CD14-positive monocyte (primary cell): ENCODE data around the gene MGAT5. TPM values are rescaled to one million over a fixed set of nuclear protein-coding genes. Genes with fewer than 3 reads are reported as not detected.

Experiments used
- DNase-seq, 3 donors: peaks; one replicate each; pipeline ENCODE4 v3.0.0-alpha.2; 2011 to 2022
- H2AFZ ChIP-seq: 2 replicates; pipeline ENCODE4 v1.6.0; 2012; ENCODE audit warnings: mild to moderate bottlenecking, low read depth, low read length, inconsistent platforms; ENCODE audit not compliant: insufficient read depth, poor library complexity, severe bottlenecking
- H3K27ac ChIP-seq, 2 donors: 1 replicate in 1 of 2; 2 replicates in 1 of 2; pipeline ENCODE4 v1.5.1; 2012 to 2013; ENCODE audit warnings: low read length in 2 of 2, control low read depth in 1 of 2, inconsistent platforms in 1 of 2, low read depth in 1 of 2, mild to moderate bottlenecking in 1 of 2
- H3K27me3 ChIP-seq, 2 donors: one replicate each; pipeline versions ENCODE4 v1.6.0 to v1.6.1; 2011 to 2013; ENCODE audit warnings: low read length in 2 of 2; ENCODE audit not compliant: control insufficient read depth in 2 of 2, insufficient read depth in 2 of 2
- H3K36me3 ChIP-seq, 2 donors: replicated peaks in 1 of 2; 1 replicate in 1 of 2; 2 replicates in 1 of 2; pipeline versions ENCODE4 v1.5.1 to v1.6.1; 2012 to 2013; ENCODE audit warnings: low read length in 2 of 2, control low read depth in 1 of 2, inconsistent platforms in 1 of 2, mild to moderate bottlenecking in 1 of 2; ENCODE audit not compliant: insufficient read depth in 2 of 2, control insufficient read depth in 1 of 2
- H3K4me1 ChIP-seq, 2 donors: 1 replicate in 1 of 2; 2 replicates in 1 of 2; pipeline versions ENCODE4 v1.5.1 to v1.6.1; 2012 to 2013; ENCODE audit warnings: low read length in 2 of 2, control low read depth in 1 of 2, inconsistent platforms in 1 of 2, mild to moderate bottlenecking in 1 of 2, moderate library complexity in 1 of 2; ENCODE audit not compliant: insufficient read depth in 2 of 2, control insufficient read depth in 1 of 2
- H3K4me2 ChIP-seq: replicated peaks from 2 replicates; pipeline ENCODE3; 2012; ENCODE audit warnings: low read length, moderate library complexity, mild to moderate bottlenecking; ENCODE audit not compliant: poor library complexity, severe bottlenecking; ENCODE audit errors: extremely low read depth
- H3K4me3 ChIP-seq, 3 experiments: fragments of 200-600 bp in 1 of 3; sonication (generic) in 1 of 3; replicated peaks in 1 of 3; 1 replicate in 2 of 3; 2 replicates in 1 of 3; pipeline ENCODE4 v1.5.1; 2011 to 2013; ENCODE audit warnings: low read length in 3 of 3, mild to moderate bottlenecking in 3 of 3, control low read depth in 2 of 3, low read depth in 2 of 3, inconsistent platforms in 1 of 3, moderate library complexity in 1 of 3
- H3K79me2 ChIP-seq: 2 replicates; pipeline ENCODE4 v1.6.0; 2012; ENCODE audit warnings: mild to moderate bottlenecking, control low read depth, inconsistent platforms, low read length, moderate library complexity; ENCODE audit not compliant: insufficient read depth
- H3K9ac ChIP-seq: 2 replicates; pipeline ENCODE4 v1.6.0; 2017; ENCODE audit warnings: low read length, mild to moderate bottlenecking; ENCODE audit not compliant: insufficient read depth, poor library complexity, severe bottlenecking
- H3K9me3 ChIP-seq, 2 donors: replicated peaks in 1 of 2; 1 replicate in 1 of 2; 2 replicates in 1 of 2; pipeline versions ENCODE4 v1.5.1 to v1.6.1; 2012 to 2013; ENCODE audit warnings: low read length in 2 of 2, control low read depth in 1 of 2; ENCODE audit not compliant: control insufficient read depth in 1 of 2, insufficient read depth in 1 of 2
- H4K20me1 ChIP-seq: 2 replicates; pipeline ENCODE4 v1.6.0; 2012; ENCODE audit warnings: mild to moderate bottlenecking, low read length, control low read depth, moderate library complexity; ENCODE audit not compliant: insufficient read depth
- H3K27ac Mint-ChIP-seq, 7 donors: one replicate each; pipeline ENCODE4 v1.8.0; 2020; ENCODE audit warnings: mild to moderate bottlenecking in 7 of 7, mixed read lengths in 7 of 7, moderate library complexity in 6 of 7, inconsistent platforms in 2 of 7
- H3K27me3 Mint-ChIP-seq, 3 donors: one replicate each; pipeline ENCODE4 v1.8.0; 2021 to 2022; ENCODE audit warnings: low read depth in 3 of 3, mild to moderate bottlenecking in 3 of 3, mixed read lengths in 3 of 3, moderate library complexity in 3 of 3, inconsistent platforms in 1 of 3
- H3K36me3 Mint-ChIP-seq, 2 donors: one replicate each; pipeline ENCODE4 v1.8.0; 2020; ENCODE audit warnings: mixed read lengths in 2 of 2, inconsistent platforms in 1 of 2, mild to moderate bottlenecking in 1 of 2
- H3K4me1 Mint-ChIP-seq: one replicate; pipeline ENCODE4 v1.8.0; 2020; ENCODE audit warnings: mild to moderate bottlenecking, mixed read lengths
- H3K4me3 Mint-ChIP-seq, 2 donors: one replicate each; pipeline ENCODE4 v1.8.0; 2020; ENCODE audit warnings: mild to moderate bottlenecking in 2 of 2, mixed read lengths in 2 of 2, moderate library complexity in 1 of 2
- H3K9me3 Mint-ChIP-seq, 7 donors: one replicate each; pipeline ENCODE4 v1.8.0; 2020 to 2022; ENCODE audit warnings: mixed read lengths in 7 of 7, mild to moderate bottlenecking in 6 of 7, moderate library complexity in 6 of 7, inconsistent platforms in 2 of 7
- CTCF ChIP-seq: fragments of 200-600 bp; IDR thresholded peaks from one replicate; pipeline ENCODE4 v1.8.0; 2022; ENCODE audit warnings: antibody characterized with exemption, mild to moderate bottlenecking
- WGBS: methylation state at CpG from one replicate; pipeline ENCODE4 v1.1.5; 2013; ENCODE audit warnings: missing lambda C conversion rate; ENCODE audit not compliant: insufficient coverage; 5-methylcytosine and 5-hydroxymethylcytosine counted together
- intact Hi-C, 2 donors: fragments of 100-400 bp; cut with micrococcal nuclease; formaldehyde crosslinking; loops; one replicate each; pipeline versions ENCODE4 v1.15.0 to v1.15.1; 2023
- polyA plus RNA-seq, 3 donors: library from polyadenylated mRNA; depleted of rRNA in 1 of 3; unstranded in 2 of 3; stranded (reverse) in 1 of 3; fragments of 300-500 nt in 2 of 3; fragments of >200 nt in 1 of 3; fragmentation: Illumina TruSeq in 2 of 3; gene quantifications; 1 replicate in 2 of 3; 2 replicates in 1 of 3; pipeline ENCODE4 v1.2.3, GENCODE V29; 2012 to 2021

Gene MGAT5
- polyA plus RNA-seq, 3 donors: 1.9 to 6.6 (median 2.4) TPM

GRCh38 chr2:134252092-134252750, 1.7 kb upstream of the MGAT5 start:
- intact Hi-C loops: no loop called here
- H3K4me3 Mint-ChIP-seq: no peak overlapping the region
- H3K9me3 Mint-ChIP-seq: no peaks in the 10 kb centered on the region
- DNase-seq: no peak
- no peak overlapping the region for H3K4me3 ChIP-seq
- H3K9me3 ChIP-seq: no peaks in the 10 kb centered on the region
- H3K79me2 ChIP-seq: peaks cover 18% of the 10 kb centered on the region
- H3K36me3 ChIP-seq: peaks cover 5 to 7% of the 10 kb centered on the region in 2 donors
- H3K4me2 ChIP-seq: no peak overlapping the region
- peaks cover 9 to 10% of the 10 kb centered on the region in 2 donors for H3K4me1 ChIP-seq
- H3K27me3 ChIP-seq: no peaks in the 10 kb centered on the region
- H2AFZ ChIP-seq: no peak overlapping the region
- peaks cover 49% of the 10 kb centered on the region for H3K4me1 Mint-ChIP-seq
- H3K9ac ChIP-seq: no peak overlapping the region
- H3K36me3 Mint-ChIP-seq: peaks cover 11 to 18% of the 10 kb centered on the region in 2 donors
- H4K20me1 ChIP-seq: peaks cover 20% of the 10 kb centered on the region
- peaks cover 0 to 2% (median 0%) of the 10 kb centered on the region in 3 donors for H3K27me3 Mint-ChIP-seq
- H3K27ac Mint-ChIP-seq: peak overlapping the region in 1 of 7 donors; percentile 85
- H3K27ac ChIP-seq: no peak overlapping the region
- 37% methylated on average over 4 of the region's 4 CpGs for WGBS
- TF ChIP-seq CTCF: no peak

- Mint-ChIP-seq H3K9me3 (no peaks in the 10 kb centered on the region), H3K27me3 (peaks cover 0 to 2% (median 0%) of the 10 kb centered on the region in 3 donors), H3K4me3 (no peak overlapping the region), H3K4me1 (peaks cover 47% of the 10 kb centered on the region), H3K36me3 (peaks cover 11 to 18% of the 10 kb centered on the region in 2 donors), H3K27ac (peak overlapping the region in 1 of 7 donors; percentile 43)
- H3K9me3 ChIP-seq: no peaks in the 10 kb centered on the region
- peaks cover 5 to 7% of the 10 kb centered on the region in 2 donors for H3K36me3 ChIP-seq
- intact Hi-C loops: no loop called here
- no peak overlapping the region for H3K9ac ChIP-seq
- DNase-seq: no peak
- no peak for TF ChIP-seq CTCF
- no peak overlapping the region for H3K27ac ChIP-seq
- no peak overlapping the region for H2AFZ ChIP-seq
- H3K79me2 ChIP-seq: peaks cover 12% of the 10 kb centered on the region
- no peak overlapping the region for H3K4me3 ChIP-seq
- peaks cover 9 to 10% of the 10 kb centered on the region in 2 donors for H3K4me1 ChIP-seq
- H3K27me3 ChIP-seq: no peaks in the 10 kb centered on the region
- peaks cover 17% of the 10 kb centered on the region for H4K20me1 ChIP-seq
- no peak overlapping the region for H3K4me2 ChIP-seq
- WGBS: 100% methylated on average over 4 of the region's 4 CpGs
These were observed 661 bp upstream of the MGAT5 start for GRCh38 chr2:134253117-134253704.
